SJCRH30 (cell line): ENCODE results near the gene TLR9. TPM values are rescaled to one million over a fixed set of nuclear protein-coding genes. Genes with fewer than 3 reads are reported as not detected.

Source experiments
- DNase-seq, 2 experiments: peaks; one replicate each; pipeline ENCODE4 v3.0.0-alpha.2; 2015 to 2020
- H3K27ac ChIP-seq: fragments of 250-450 bp; sonication (Bioruptor Pico); 2 replicates; pipeline ENCODE4 v1.5.1; 2020; ENCODE audit warnings: mild to moderate bottlenecking, moderate library complexity
- H3K27me3 ChIP-seq: fragments of 250-450 bp; sonication (Bioruptor Pico); 2 replicates; pipeline ENCODE4 v1.5.1; 2020; ENCODE audit warnings: mild to moderate bottlenecking, moderate library complexity
- H3K36me3 ChIP-seq: fragments of 250-450 bp; sonication (Bioruptor Pico); 2 replicates; pipeline ENCODE4 v1.5.1; 2020; ENCODE audit warnings: mild to moderate bottlenecking, moderate library complexity
- H3K4me1 ChIP-seq: fragments of 250-450 bp; sonication (Bioruptor Pico); 2 replicates; pipeline ENCODE4 v1.5.1; 2020; ENCODE audit warnings: mild to moderate bottlenecking, moderate library complexity
- H3K4me3 ChIP-seq: fragments of 250-450 bp; sonication (Bioruptor Pico); 2 replicates; pipeline ENCODE4 v1.5.1; 2020; ENCODE audit warnings: mild to moderate bottlenecking, moderate library complexity
- H3K9me3 ChIP-seq: fragments of 250-450 bp; sonication (Bioruptor Pico); replicated peaks from 2 replicates; pipeline ENCODE4 v1.5.1; 2020; ENCODE audit warnings: mild to moderate bottlenecking, moderate library complexity
- total RNA-seq: library from RNA; depleted of rRNA; stranded (reverse); fragments of >200 nt; shearing (Covaris generic); gene quantifications from 2 replicates; pipeline ENCODE4 v1.2.3, GENCODE V29; 2014

Gene TLR9
- total RNA-seq, 1 experiment from 2014 or later = not detected

DNA sequence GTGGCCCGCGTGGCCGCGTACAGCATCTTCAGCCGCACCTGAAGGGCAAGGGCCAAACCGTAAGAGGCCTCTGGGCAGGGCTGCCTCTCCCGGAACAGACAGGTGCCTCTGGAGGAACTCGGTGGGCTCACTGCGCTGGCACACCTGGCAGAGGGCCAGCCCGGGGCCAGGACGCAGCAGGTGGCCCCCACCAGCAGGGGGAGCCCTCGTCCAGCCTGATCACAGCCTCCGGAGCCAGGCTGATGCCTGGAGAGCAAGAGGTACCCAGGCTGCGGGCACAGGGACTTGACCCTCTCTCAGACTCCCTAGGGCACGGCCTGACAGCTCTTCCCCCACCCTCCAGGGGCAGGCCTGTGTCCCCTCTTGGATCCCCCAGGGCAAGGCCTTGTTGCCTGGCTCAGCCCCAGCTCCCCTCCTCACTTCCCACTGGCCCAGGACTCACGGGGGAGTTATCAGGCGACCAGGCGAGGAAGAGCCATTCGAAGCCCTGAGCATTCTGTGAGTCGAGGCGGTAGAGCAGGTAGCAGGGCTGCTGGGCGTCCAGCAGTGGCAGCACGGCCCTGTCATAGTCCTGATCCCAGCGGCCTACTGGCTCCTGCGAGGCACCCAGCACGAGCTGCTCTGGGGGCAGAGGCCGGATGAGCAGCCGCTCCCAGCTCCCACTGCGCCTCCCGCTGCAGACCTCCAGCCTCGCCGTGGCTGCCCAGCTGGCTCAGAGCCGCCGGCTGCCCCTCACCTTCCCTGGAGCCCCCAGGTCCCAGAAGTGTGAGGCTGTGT, 6.2 kb upstream of the TLR9 start:
- Histone ChIP-seq H3K27ac (no peak overlapping the region), H3K4me1 (no peaks in the 10 kb centered on the region), H3K36me3 (no peaks in the 10 kb centered on the region), H3K27me3 (no peaks in the 10 kb centered on the region), H3K9me3 (no peaks in the 10 kb centered on the region), H3K4me3 (no peak overlapping the region)
- DNase-seq = peak; percentile 73 to 81

DNA sequence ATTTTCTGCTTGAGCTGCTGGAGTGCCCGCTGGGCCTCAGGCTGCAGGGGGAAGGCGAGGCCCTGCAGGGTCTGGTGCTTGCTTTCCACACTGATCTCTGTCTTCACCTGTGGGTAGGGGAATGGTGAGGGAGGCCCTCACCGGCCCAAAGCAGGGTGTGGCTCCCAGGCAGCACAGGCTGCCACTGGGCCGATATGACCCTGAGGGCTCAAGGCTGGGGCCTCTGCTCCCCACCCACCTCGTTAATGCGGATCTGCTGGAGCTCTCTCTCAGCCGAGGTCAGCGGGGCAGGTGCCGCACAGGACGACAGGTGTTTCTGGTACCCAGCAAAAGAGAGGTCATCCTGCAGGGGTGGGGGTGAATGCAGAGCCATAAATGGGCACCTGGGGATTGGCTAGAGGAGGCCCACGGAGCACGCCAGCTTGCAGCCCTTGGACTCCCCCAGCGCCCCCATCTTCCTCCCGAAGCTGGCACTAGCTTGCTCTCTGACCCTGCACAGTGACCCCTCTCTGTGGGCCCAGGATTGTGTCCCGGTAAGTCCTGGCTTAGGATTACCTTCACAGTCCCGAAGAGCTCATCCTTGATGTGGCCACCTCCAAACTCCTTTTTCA, 5.5 kb upstream of the TLR9 start:
- Histone ChIP-seq H3K4me1 (no peaks in the 10 kb centered on the region; the same call in 1 of the 2 replicates), H3K27ac (no peak overlapping the region), H3K27me3 (no peaks in the 10 kb centered on the region), H3K36me3 (no peaks in the 10 kb centered on the region), H3K9me3 (no peaks in the 10 kb centered on the region), H3K4me3 (no peak overlapping the region)
- DNase-seq = no peak

DNA sequence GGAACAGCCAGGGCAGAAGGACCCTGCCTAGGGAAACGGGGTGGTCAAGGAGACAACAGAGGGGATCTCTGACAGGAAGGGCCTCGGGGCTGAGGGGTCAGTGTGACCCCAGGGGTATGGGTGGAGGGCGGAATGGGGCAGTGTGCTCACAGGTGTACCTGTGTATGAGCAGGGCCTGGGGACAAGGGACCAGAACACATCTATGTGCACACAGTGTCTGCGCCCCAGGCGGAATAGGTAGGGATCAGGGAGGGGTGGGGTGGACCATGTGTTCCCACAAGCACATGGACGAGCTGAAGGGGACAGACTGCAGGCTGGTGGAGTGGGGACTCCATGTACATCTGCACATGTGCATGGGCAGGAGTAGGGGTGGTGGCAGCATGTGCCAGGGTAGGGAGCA, 5.0 kb upstream of the TLR9 start:
- peaks cover 4% of the 10 kb centered on the region; the same call in 1 of the 2 replicates for H3K4me1 ChIP-seq
- no peak overlapping the region for H3K4me3 ChIP-seq
- H3K9me3 ChIP-seq = no peaks in the 10 kb centered on the region
- no peak for DNase-seq
- H3K36me3 ChIP-seq = no peaks in the 10 kb centered on the region
- H3K27me3 ChIP-seq = no peaks in the 10 kb centered on the region
- H3K27ac ChIP-seq = no peak overlapping the region

DNA sequence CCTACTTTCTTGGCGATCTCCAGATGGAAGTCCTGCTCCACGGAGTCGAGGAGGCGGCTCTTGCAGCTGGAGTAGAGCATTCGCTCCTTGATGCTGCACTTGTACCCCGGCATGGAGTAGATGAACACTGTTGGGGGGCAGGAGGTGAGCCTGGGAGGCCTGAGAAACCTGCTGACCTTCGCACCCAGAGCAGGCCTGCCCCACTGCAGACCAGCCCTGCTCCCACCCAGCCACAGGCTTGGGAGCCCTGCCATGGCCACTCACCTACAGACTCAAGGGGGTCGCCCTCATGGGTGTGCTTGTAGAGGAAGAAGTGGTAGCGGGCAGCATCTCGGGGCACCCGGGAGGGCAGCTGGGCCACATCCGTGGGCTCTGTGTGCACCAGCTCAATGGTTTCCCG, 4.2 kb upstream of the TLR9 start:
- Histone ChIP-seq H3K36me3 (no peaks in the 10 kb centered on the region), H3K4me1 (peaks cover 5% of the 10 kb centered on the region; the same call in 1 of the 2 replicates), H3K4me3 (no peak overlapping the region), H3K9me3 (no peaks in the 10 kb centered on the region), H3K27me3 (no peaks in the 10 kb centered on the region), H3K27ac (no peak overlapping the region)
- DNase-seq = no peak

DNA sequence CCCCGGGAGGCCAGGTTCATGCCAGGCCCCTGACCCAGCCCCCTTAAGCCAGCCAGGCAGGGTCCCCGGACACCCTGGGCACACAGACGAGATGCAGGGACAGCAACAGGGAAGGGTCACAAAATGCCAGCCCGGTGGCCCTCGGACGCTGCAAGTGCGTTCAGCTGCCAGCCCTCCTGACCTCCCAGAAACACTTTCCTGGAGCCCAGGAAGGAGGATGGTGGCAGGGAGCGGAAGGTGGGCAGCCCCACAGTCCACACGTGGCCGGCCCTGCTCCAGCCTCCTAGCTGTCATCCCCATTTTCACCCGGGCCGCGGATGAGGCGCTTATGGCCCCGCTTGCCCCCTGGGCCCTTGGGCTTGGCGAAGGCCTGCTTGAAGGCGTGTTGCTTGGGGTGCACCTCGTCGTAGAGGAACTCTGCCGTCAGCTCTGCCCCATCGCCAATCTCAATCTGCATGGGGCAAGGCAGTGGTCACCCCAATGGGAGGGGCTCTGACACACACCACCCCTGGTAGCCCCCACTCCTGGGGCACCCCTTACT, 3.4 kb upstream of the TLR9 start:
- H3K4me3 ChIP-seq = no peak overlapping the region
- H3K27ac ChIP-seq = no peak overlapping the region
- no peak for DNase-seq
- H3K36me3 ChIP-seq = no peaks in the 10 kb centered on the region
- no peaks in the 10 kb centered on the region for H3K9me3 ChIP-seq
- H3K4me1 ChIP-seq = peaks cover 5% of the 10 kb centered on the region; the same call in 1 of the 2 replicates
- H3K27me3 ChIP-seq = no peaks in the 10 kb centered on the region

DNA sequence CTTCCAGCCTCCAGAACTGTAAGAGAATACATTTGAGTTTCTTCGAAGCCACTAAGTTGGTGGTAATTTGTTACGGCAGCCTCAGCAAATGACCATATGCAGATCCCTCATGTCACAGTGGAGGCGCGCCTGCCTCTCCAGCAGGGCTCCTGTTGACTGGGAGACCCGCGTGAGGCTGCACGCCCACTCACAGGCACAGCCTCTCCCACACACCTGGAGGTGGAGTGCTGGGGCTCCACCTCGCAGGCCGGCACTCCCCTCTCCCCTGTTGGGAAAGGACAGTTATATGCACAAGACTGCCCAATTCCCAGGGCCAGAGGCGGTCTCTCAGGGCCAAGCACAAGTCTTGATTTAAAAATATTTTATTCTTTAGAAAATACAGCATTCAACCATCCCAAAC, 2.8 kb upstream of the TLR9 start:
- Histone ChIP-seq H3K4me3 (no peak overlapping the region), H3K27ac (no peak overlapping the region), H3K4me1 (peaks cover 5% of the 10 kb centered on the region; the same call in 1 of the 2 replicates), H3K36me3 (no peaks in the 10 kb centered on the region), H3K27me3 (no peaks in the 10 kb centered on the region), H3K9me3 (no peaks in the 10 kb centered on the region)
- no peak for DNase-seq

DNA sequence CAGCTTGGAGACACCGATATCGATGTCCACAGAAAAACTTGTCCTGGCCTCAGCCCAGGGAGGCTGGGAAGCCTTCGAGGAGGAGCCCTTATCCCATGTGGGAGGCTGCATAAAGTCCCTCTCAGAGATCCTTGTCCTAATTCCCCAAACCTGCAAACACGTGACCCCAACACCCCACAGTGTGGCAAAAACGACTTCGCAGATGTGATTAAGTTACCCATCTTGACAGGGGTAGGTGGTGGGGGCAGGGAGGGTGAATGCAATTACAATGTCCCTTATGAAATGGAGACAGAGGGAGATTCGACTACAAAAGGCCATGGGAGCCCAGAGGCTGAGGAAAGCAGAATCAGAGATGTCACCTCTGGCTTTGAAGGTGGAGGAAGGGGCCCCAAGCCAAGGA, 2.3 kb upstream of the TLR9 start:
- no peaks in the 10 kb centered on the region for H3K36me3 ChIP-seq
- H3K4me1 ChIP-seq = peaks cover 5% of the 10 kb centered on the region; the same call in 1 of the 2 replicates
- no peak overlapping the region for H3K27ac ChIP-seq
- no peaks in the 10 kb centered on the region for H3K9me3 ChIP-seq
- no peak for DNase-seq
- no peaks in the 10 kb centered on the region for H3K27me3 ChIP-seq
- H3K4me3 ChIP-seq = no peak overlapping the region

DNA sequence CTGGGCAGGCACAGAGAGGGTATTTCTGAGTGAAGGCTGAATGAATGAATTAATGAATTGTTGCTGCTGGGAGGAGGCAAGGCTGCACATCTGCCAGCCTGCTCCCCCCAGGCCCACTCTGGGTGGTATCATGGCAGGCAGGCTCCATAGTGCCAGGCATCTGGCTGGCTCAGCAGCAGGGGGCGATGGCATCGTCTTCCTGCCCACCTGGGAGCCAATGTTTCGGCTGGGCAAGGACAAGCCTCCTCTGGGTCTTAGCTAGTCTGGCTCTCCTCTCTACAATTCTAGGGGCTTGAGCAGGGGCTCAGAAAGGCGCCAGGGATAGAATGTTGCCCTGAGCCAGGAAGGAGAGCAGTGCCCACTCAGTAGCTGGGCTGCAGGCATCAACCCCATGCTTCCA, 1.7 kb upstream of the TLR9 start:
- Histone ChIP-seq H3K4me1 (peaks cover 5% of the 10 kb centered on the region; the same call in 1 of the 2 replicates), H3K4me3 (no peak overlapping the region), H3K27ac (no peak overlapping the region), H3K9me3 (no peaks in the 10 kb centered on the region), H3K36me3 (no peaks in the 10 kb centered on the region), H3K27me3 (no peaks in the 10 kb centered on the region)
- DNase-seq = no peak

DNA sequence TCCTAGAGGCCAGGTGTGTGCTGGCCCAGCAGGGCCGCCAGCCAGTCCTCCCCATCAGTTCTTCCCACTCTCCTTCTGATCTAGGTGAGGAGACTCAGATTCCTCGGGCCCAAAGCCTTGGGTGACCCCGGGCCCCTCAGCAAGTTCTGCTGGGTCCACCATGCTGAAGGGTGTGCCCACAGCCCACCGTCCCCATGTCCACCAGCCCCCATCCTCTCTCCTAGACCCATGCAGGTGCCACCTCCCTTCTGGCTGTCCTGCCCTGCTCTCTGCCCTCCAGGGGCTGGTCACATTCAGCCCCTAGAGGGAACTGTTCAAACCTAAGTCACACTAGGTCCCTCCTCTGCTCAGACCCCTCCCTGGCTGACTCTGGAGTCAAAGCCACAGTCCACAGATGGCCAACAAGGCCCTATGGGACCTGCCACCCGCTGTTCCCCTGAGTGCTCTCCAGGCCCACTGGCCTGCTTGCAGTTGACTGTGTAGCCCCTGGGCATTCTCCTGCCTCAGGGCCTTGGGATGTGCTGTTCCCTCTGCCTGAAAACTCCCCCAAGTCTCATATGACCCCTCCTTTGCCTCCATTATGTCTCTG, 878 bp upstream of the TLR9 start:
- Histone ChIP-seq H3K27ac (no peak overlapping the region), H3K27me3 (no peaks in the 10 kb centered on the region), H3K9me3 (no peaks in the 10 kb centered on the region), H3K4me3 (no peak overlapping the region), H3K36me3 (no peaks in the 10 kb centered on the region), H3K4me1 (peaks cover 5% of the 10 kb centered on the region; the same call in 1 of the 2 replicates)
- DNase-seq = no peak

DNA sequence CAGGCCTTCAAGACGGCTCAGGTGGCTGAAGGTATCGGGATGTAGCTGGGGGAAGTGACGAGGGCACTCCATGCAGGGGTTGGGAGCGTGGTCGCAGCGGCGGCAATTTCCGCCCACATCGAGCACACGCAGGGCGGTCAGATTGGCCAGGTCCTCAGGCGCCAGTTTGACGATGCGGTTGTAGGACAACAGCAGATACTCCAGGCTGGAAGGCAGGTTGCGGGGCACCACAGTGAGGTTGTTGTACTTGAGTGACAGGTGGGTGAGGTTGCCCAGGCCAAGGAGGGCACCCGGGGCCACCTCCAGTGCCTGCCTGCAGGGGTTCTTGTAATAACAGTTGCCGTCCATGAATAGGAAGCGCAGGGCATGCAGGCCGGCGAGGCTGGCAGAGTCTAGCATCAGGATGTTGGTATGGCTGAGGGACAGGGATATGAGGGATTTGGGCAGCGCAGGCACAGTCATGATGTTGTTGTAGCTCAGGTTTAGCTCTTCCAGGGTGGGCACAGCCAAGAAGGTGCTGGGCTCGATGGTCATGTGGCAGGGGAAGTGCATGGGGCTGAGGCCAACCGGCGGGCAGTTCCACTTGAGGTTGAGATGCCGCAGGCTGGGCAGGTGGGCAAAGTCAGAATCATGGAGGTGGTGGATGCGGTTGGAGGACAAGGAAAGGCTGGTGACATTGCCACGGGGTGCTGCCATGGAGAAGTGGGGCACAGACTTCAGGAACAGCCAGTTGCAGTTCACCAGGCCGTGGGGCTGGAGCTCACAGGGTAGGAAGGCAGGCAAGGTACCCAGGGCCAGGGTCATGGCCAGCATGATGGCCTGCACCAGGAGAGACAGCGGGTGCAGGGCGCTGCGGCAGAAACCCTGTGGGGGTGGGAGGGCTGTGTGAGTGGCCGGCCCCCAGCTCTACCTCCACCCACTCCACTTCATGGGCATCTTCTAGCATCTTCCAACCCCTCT, 1.7 kb downstream of the TLR9 start:
- Histone ChIP-seq H3K36me3 (no peaks in the 10 kb centered on the region), H3K27me3 (no peaks in the 10 kb centered on the region), H3K4me3 (no peak overlapping the region), H3K27ac (no peak overlapping the region), H3K4me1 (peaks cover 5% of the 10 kb centered on the region; the same call in 1 of the 2 replicates), H3K9me3 (no peaks in the 10 kb centered on the region)
- no peak for DNase-seq

DNA sequence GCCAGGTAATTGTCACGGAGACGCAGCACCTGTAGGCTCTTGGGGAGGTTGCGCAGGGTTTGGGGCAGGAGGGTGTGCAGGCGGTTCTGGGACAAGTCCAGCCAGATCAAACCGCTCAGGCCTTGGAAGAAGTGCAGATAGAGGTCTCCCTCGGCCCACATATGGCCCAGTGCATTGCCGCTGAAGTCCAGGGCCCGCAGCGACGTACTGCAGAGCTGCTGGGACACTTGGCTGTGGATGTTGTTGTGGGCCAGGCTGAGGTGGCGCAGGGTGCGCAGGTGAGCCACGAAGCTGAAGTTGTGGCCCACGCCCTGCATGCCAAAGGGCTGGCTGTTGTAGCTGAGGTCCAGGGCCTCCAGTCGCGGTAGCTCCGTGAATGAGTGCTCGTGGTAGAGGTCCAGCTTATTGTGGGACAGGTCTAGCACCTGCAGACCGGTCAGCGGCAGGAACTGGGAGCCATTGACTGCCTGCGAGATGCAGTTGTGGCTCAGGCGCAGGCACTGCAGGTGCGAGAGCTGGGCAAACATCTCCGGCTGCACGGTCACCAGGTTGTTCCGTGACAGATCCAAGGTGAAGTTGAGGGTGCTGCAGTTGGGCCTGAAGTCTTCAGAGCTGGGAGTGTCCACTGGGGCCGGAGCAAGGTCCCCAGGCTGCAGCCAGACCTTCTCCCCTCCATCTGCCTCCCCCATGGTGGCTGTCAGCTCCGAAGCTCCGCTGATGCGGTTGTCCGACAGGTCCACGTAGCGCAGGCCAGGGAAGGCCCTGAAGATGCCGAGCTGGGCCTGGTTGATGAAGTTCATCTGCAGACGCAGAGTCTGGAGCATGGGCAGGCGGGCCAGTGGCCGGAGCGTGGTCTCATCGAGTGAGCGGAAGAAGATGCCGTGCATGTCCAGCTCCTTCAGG, 2.9 kb downstream of the TLR9 start:
- Histone ChIP-seq H3K36me3 (no peaks in the 10 kb centered on the region), H3K9me3 (no peaks in the 10 kb centered on the region), H3K27me3 (no peaks in the 10 kb centered on the region), H3K4me1 (peaks cover 9% of the 10 kb centered on the region), H3K4me3 (no peak overlapping the region), H3K27ac (no peak overlapping the region)
- DNase-seq = no peak

DNA sequence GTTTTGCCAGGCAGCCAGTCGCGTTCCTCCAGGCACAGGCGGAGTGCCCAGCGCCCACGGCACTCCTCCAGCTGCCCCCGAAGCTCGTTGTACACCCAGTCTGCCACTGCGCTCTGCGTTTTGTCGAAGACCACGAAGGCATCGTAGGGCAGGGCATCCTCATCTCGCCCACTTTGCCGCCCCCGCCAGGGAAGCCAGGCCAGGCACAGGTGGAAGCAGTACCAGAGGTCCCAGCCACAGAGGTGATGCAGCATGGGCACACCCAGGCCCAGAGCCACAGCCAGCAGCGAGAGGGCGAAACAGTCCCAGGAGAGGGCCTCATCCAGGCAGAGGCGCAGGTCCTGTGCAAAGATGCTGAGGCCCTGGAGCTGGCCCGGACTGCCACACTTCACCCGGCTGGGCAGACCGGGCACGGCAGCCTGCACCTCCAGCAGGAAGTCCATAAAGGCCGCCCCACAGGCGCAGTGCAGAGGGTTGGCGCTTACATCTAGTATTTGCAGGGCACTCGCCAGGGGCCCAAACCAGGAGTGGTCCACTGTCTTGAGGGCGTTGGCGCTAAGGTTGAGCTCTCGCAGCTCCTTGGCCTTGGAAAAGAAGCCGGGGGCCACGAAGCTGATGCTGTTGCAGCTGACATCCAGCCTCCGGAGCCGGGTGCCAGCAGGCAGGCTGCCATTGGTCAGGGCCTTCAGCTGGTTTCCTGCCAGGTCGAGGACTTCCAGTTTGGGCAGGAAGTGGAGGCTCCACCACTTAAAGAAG, 3.7 kb downstream of the TLR9 start:
- no peak overlapping the region for H3K27ac ChIP-seq
- DNase-seq = no peak
- H3K4me3 ChIP-seq = no peak overlapping the region
- peaks cover 15% of the 10 kb centered on the region for H3K4me1 ChIP-seq
- H3K27me3 ChIP-seq = no peaks in the 10 kb centered on the region
- no peaks in the 10 kb centered on the region for H3K36me3 ChIP-seq
- H3K9me3 ChIP-seq = no peaks in the 10 kb centered on the region

DNA sequence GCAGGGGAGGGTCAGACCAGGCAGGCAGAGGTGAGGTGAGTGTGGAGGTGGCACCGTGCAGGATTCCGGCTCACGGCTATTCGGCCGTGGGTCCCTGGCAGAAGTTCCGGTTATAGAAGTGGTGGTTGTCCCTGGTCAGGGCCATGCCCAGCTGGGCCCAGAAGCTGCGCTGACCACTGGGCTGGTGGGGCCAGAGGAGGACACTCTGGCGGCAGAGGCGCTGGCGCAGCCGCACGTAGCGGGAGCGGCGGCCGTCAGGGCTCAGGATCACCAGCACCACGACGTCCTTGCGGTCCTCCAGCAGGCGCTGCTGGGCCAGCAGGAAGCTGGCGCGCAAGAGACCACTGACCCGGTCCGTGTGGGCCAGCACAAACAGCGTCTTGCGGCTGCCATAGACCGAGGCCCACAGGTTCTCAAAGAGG, 4.3 kb downstream of the TLR9 start:
- Histone ChIP-seq H3K27me3 (no peaks in the 10 kb centered on the region), H3K4me3 (no peak overlapping the region), H3K27ac (no peak overlapping the region), H3K9me3 (no peaks in the 10 kb centered on the region), H3K4me1 (peaks cover 21% of the 10 kb centered on the region), H3K36me3 (no peaks in the 10 kb centered on the region)
- no peak for DNase-seq
